Activated CD4-positive, alpha-beta T cell treated with anti-CD3 and anti-CD28 coated beads, Interleukin-2, amount 50 U/mL, for 16 hours (primary cell): ENCODE results near the gene GJC2.
"Not testable (repeated sequence)": the region's sequence is repeated elsewhere in the genome, so short reads cannot be mapped to it uniquely, and the experiment has no call there.

Source experiments
- DNase-seq: peaks from one replicate; pipeline ENCODE4 v3.0.0-alpha.2; 2020

Gene GJC2

GRCh38 chr1:228149406-228150119 lies at the start of gene GJC2:
Gene GJC2, plus strand, starts transcription at chr1:228149930. Its CDS starts 7,829 bp downstream, at chr1:228157759.
- DNase-seq = no peak

GRCh38 chr1:228100822-228101613 lies 48.7 kb upstream of the GJC2 start:
- no peak for DNase-seq

DNA sequence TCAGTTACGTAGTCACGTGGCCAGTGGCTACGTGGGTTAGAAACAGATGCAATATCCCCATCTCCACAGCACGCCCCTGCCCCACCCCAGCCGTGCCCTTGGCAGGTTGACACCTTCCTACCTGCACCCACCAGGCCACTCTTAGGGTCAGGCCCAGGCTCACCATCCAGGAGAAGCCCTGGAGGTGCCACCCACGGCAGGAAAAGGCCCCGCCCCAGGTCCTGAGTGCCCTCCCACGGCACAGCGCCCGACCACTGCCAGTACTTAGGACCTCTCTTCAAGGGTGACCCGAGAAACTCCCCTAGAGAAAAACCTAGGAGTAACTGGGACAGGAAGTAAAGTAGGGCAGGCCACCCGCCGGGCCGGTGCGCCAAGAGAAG lies 48.1 kb upstream of the GJC2 start:
- DNase-seq = peak; percentile 20

DNA sequence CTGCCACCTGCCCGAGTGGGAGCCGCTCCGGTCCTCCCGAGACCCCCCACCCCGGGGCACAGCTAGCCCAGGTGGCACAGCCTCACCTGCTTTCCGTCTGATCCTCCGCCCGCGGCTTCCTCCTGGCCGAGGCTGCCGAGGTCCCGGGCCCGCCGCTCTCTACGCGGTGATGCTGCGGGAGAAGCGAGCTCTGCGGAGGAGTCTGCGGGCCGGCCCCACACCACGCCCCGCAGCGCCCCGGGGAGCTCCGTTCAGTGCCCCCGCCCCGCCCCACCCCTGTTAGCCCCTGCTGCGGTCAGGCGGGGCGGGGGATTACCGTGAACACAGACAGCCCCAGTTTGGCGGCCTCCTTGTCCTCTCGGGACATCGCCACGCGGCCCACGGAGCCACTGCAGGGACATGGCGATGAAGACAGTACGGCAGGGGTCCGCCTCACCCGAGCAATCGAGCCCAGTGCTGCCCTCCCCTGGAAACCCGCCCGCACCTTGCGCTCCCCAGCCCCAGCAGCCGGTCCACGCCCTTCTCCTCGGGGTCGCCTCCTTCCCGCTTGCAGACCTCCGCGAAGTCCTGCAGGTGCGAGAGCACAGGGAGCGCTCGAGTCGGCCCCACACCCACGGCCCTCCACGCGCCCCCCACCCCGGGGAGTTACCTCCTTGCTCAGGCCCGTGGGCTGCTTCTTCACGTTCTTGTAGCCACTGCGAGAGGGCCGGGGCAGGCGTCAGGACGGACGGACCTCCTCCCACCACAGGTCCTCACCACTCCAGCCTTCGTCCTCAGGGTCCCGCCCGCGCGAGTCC lies 47.5 kb upstream of the GJC2 start:
- peak; percentile 57 for DNase-seq

GRCh38 chr1:228102791-228103620 lies 46.7 kb upstream of the GJC2 start, which contains the start of gene C1orf35:
Gene C1orf35, minus strand, starts transcription at chr1:228103325. Its CDS starts 98 bp downstream, at chr1:228103227.
- peak; percentile 96 for DNase-seq

- no peak for DNase-seq
Observed at GRCh38 chr1:228104526-228105269, 45.0 kb upstream of the GJC2 start.

DNA sequence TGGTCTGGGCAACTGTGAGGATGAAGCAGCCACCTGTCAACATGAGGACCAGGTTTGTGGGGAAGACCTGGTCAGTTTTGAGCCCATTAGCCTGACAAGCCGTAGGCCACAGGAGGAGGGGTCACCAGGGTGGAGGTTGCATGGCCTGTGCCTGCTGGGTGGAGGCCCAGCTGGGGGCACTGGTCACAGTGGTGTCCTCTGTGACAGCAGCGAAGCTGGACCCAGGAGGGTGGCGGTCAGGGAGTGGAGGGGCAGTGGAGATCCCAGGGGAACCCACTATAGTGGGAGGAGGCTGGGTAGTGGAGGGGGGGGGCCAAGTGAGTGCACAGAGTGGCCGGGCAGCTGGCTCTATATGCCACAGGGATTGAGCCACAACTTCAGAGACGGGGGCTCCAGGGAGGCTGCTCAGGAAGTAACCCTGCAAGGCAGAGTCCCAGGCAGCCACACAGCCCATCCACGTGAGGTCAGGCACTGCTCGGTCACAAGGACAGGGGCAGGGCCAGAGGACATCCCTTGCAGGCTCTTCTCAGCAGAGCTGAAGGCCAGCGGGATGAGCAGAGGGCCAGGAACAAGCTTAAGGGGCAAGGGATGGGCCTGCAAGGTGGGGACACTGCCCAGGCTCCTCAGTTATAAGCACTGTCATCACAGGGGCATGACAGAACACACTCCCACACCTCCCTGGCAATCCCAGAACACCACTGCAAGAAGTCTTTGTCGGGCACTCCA lies 44.3 kb upstream of the GJC2 start:
- no peak for DNase-seq

GRCh38 chr1:228105996-228106799 lies 43.5 kb upstream of the GJC2 start:
- no peak for DNase-seq

DNA sequence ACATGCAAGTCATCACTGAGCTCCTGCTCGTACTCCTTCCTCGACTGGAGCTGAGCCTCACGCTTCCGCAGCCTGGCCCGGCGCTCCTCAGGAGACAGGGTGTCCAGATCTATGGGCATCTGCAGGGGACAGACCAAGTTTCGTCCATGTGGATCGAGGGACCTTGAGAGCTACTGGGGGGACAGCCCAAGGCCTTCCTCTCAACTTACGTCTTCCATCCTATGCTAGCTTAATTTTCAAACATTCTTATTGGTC lies 43.0 kb upstream of the GJC2 start:
- no peak for DNase-seq

GRCh38 chr1:228107636-228108035 lies 42.1 kb upstream of the GJC2 start:
- DNase-seq = no peak

- DNase-seq = no peak
Observed at GRCh38 chr1:228108055-228108690, 41.6 kb upstream of the GJC2 start.

- DNase-seq = no peak
Observed at GRCh38 chr1:228108742-228109072, 41.0 kb upstream of the GJC2 start.

DNA sequence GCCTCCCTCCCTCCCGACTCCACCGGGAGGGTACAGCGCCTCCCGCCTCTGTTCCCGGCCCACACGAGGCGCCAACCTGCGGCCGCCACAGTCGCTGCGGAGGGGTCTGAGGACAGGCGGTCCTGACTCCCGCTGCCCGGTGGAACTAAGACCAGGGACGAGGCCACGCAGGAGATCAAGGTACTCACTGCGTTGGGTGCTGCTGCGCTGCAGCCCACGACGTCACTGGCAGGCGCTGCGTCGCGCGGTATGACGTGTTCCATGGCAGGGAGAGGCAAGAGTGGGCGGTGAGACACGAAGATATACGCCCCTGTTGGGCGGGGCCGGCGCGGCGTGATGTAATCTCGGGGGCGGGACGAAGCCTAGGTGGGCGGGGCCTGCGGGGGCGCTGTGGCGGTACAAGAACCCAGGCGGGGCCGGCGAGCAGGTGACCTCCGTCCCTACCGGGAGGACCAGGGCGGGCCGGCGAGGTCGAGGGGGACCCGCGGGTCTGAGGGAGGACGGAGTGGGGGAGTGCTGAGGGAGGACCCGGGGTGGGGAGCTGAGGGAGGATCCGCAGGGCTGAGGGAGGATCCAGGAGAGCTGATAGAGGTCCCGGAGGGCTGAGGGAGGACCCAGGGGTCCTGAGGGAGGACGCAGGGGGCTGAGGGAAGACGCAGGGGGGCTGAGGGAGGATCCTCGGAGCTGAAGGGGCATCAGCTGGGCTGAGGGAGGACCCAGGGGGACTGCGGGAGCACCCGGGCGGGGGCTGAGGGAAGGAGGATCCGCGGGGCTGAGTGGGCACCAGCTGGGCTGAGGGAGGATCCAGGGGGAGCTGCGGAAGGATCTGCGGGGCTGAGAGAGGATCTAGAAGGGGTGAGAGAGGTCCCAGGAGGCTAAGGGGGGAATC lies 40.4 kb upstream of the GJC2 start, which contains the start of gene MRPL55:
Gene MRPL55, minus strand, starts transcription at position 227 of the 889 bp plus-strand sequence. CDS start 1,039 bp downstream, outside the sequence.
- DNase-seq = peak; percentile 98

GRCh38 chr1:228109962-228110488 lies 39.7 kb upstream of the GJC2 start:
- DNase-seq = no peak

DNA sequence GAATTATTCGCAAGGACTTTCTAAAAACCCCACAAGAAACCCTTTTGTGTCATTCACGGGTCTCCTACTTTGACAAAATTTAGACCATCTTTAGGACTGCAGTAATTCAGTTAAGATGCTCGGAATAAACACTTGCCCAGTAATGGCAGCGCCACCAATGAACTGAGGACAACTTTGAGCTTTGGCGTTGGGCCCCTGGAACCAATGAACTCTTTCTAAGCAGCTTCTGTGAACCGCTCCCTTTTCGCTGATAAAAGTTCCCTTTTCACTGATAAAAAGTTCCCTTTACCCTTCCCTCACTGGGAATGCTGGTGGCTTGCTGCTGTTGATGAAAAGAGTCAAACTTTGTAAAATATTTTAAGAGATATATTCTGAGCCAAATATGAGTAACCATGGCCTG lies 39.2 kb upstream of the GJC2 start:
- DNase-seq = no peak

GRCh38 chr1:228111315-228111714 lies 38.4 kb upstream of the GJC2 start:
- DNase-seq = not testable (repeated sequence)

DNA sequence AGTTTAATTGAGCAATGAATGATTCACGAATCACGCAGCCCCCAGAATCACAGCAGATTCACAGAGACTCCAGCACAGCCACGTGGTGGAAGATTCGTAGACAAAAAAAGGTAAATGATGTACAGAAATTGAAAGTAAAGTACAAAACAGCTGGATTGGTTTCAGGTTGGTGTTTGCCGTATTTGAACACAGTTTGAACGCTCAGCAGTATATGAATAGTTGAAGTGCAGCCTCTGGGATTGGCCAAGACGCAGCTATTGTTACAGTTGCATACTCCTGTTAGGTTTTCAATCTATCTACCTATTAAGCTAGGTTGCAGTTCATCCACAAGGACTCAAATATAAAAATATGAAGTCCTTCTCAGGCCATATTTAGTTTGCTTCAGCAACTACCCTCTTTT lies 37.6 kb upstream of the GJC2 start:
- no peak for DNase-seq

- no peak for DNase-seq
Observed at GRCh38 chr1:228112617-228113016, 37.1 kb upstream of the GJC2 start.

GRCh38 chr1:228114827-228115226 lies 34.9 kb upstream of the GJC2 start:
- DNase-seq = no peak
